Liver (tissue), 9 donors: ENCODE results near the gene PITPNM2. TPM values are rescaled to one million over a fixed set of nuclear protein-coding genes. Genes with fewer than 3 reads are reported as not detected.

ENCODE experiments used
- DNase-seq: peaks from one replicate; pipeline ENCODE4 v3.0.0-alpha.2; 2017; ENCODE audit warnings: low spot score
- H3K27ac ChIP-seq, 2 donors: one replicate each; pipeline ENCODE4 v1.7.0; 2013; ENCODE audit warnings: inconsistent platforms in 2 of 2, low read length in 2 of 2, control low read depth in 1 of 2, low read depth in 1 of 2, mild to moderate bottlenecking in 1 of 2
- H3K27me3 ChIP-seq, 4 donors: one replicate each; pipeline versions ENCODE4 v1.6.1 to v1.7.0; 2013; ENCODE audit warnings: low read length in 3 of 4, inconsistent platforms in 1 of 4, mild to moderate bottlenecking in 1 of 4, moderate library complexity in 1 of 4; ENCODE audit not compliant: control insufficient read depth in 4 of 4, insufficient read depth in 4 of 4
- H3K36me3 ChIP-seq, 4 donors: one replicate each; pipeline versions ENCODE4 v1.6.1 to v1.7.0; 2013; ENCODE audit warnings: low read length in 3 of 4, mild to moderate bottlenecking in 3 of 4, low read depth in 1 of 4, moderate library complexity in 1 of 4; ENCODE audit not compliant: control insufficient read depth in 4 of 4, insufficient read depth in 3 of 4
- H3K4me1 ChIP-seq, 4 donors: one replicate each; pipeline versions ENCODE4 v1.6.1 to v1.7.0; 2013; ENCODE audit warnings: low read length in 3 of 4, mild to moderate bottlenecking in 3 of 4, moderate library complexity in 1 of 4; ENCODE audit not compliant: control insufficient read depth in 4 of 4, insufficient read depth in 4 of 4
- H3K4me3 ChIP-seq, 3 donors: one replicate each; pipeline versions ENCODE4 v1.6.1 to v1.7.0; 2013; ENCODE audit warnings: low read length in 3 of 3, control low read depth in 1 of 3, low read depth in 1 of 3, mild to moderate bottlenecking in 1 of 3
- H3K9ac ChIP-seq, 2 donors: one replicate each; pipeline ENCODE4 v1.7.0; 2013; ENCODE audit warnings: low read length in 2 of 2, mild to moderate bottlenecking in 2 of 2, moderate library complexity in 2 of 2, control low read depth in 1 of 2, low read depth in 1 of 2
- H3K9me3 ChIP-seq, 4 donors: one replicate each; pipeline versions ENCODE4 v1.6.1 to v1.7.0; 2013; ENCODE audit warnings: low read length in 3 of 4; ENCODE audit not compliant: control insufficient read depth in 4 of 4
- EGR1 ChIP-seq, 2 donors: IDR thresholded peaks; 2 replicates each; pipeline ENCODE4 v1.6.1; 2016 to 2018; ENCODE audit warnings: antibody characterized with exemption in 2 of 2, low read depth in 2 of 2
- HNF4A ChIP-seq, 2 donors: conservative IDR thresholded peaks; 2 replicates each; pipeline ENCODE4 v1.6.1; 2016; ENCODE audit warnings: antibody characterized with exemption in 2 of 2, mild to moderate bottlenecking in 2 of 2
- HNF4G ChIP-seq: IDR thresholded peaks from 2 replicates; pipeline ENCODE4 v1.6.1; 2016; ENCODE audit warnings: antibody characterized with exemption
- JUND ChIP-seq, 2 donors: IDR thresholded peaks; 2 replicates each; pipeline ENCODE4 v1.6.1; 2016; ENCODE audit warnings: antibody characterized with exemption in 2 of 2
- RAD21 ChIP-seq, 2 donors: IDR thresholded peaks; 2 replicates each; pipeline ENCODE4 v1.6.1; 2016; ENCODE audit warnings: antibody characterized with exemption in 2 of 2, mild to moderate bottlenecking in 2 of 2
- RXRA ChIP-seq, 2 donors: IDR thresholded peaks; 2 replicates each; pipeline ENCODE4 v1.6.1; 2017 to 2018; ENCODE audit warnings: antibody characterized with exemption in 2 of 2, mild to moderate bottlenecking in 1 of 2
- SP1 ChIP-seq: IDR thresholded peaks from 2 replicates; pipeline ENCODE4 v1.6.1; 2018; ENCODE audit warnings: antibody characterized with exemption, mild to moderate bottlenecking
- TAF1 ChIP-seq: conservative IDR thresholded peaks from 2 replicates; pipeline ENCODE4 v1.6.1; 2016; ENCODE audit warnings: antibody characterized with exemption, mild to moderate bottlenecking
- YY1 ChIP-seq: IDR thresholded peaks from 2 replicates; pipeline ENCODE4 v1.6.1; 2016; ENCODE audit warnings: antibody characterized with exemption, mild to moderate bottlenecking
- WGBS: extraction: QIAGEN DNeasy Blood & Tissue Kit; methylation state at CpG from one replicate; pipeline ENCODE4 v1.1.7; 2013; 5-methylcytosine and 5-hydroxymethylcytosine counted together
- polyA plus RNA-seq, 2 donors: library from polyadenylated mRNA; stranded (reverse) in 1 of 2; unstranded in 1 of 2; fragments of 200-250 nt in 1 of 2; fragments of >200 nt in 1 of 2; fragmentation: Nextera tagmentation in 1 of 2; extraction: Ambion mirVana in 1 of 2; gene quantifications; one replicate each; pipeline versions ENCODE4 v1.2.1 to v1.2.3, GENCODE V29; 2013 to 2015
- total RNA-seq, 2 donors: library from RNA; depleted of rRNA; stranded (reverse); fragments of >200 nt; gene quantifications; one replicate each; pipeline ENCODE4 v1.2.3, GENCODE V29; 2014
- TF ChIP-seq, protein P1 (sequence below): IDR thresholded peaks from 2 replicates; pipeline ENCODE4 v1.6.1; 2016; ENCODE audit warnings: antibody characterized with exemption
- TF ChIP-seq, protein P2 (sequence below): IDR thresholded peaks from 2 replicates; pipeline ENCODE4 v1.6.1; 2016; ENCODE audit warnings: antibody characterized with exemption, mild to moderate bottlenecking
- TF ChIP-seq, protein P3 (sequence below): IDR thresholded peaks from 2 replicates; pipeline ENCODE4 v1.6.1; 2016; ENCODE audit warnings: antibody characterized with exemption
- TF ChIP-seq, protein P4 (sequence below): IDR thresholded peaks from 2 replicates; pipeline ENCODE4 v1.6.1; 2016; ENCODE audit warnings: antibody characterized with exemption
- TF ChIP-seq, protein P5 (sequence below): fragments of 150-350 bp; IDR thresholded peaks from 2 replicates; pipeline ENCODE4 v1.5.1; 2017; ENCODE audit warnings: improper control_type of control experiment, low read depth, low read length; ENCODE audit not compliant: missing input control
- donor health status: healthy.
- donor health status: healthy.
- donor health status: healthy.
- donor health status: healthy.
- donor health status: healthy.

The PITPNM2 gene
- total and polyA plus RNA-seq, 4 donors, result 1.3 to 28.4 (median 5.1) TPM

DNA sequence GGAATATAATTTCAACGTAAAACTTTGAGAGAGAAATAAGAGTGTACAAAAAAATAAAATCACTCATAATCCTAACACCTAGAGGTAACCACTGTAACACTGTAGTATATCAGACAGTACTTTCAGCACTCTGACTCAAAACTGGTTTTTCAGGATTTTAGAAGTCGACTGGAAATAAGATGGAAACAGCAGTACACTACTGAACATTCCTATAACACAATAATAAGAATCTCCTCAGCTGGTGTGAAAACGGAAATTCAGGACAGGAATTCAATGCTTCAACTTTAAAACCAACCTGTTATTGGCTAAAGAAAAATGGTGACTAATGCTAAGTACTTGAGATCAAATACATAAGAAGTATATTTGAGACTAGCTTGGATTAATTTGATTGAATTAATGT, 12.3 kb upstream of the PITPNM2 start:
- no peak for DNase-seq
- Histone ChIP-seq H3K9ac (no peak overlapping the region), H3K9me3 (no peaks in the 10 kb centered on the region), H3K4me3 (no peak overlapping the region), H3K27me3 (no peaks in the 10 kb centered on the region), H3K27ac (no peak overlapping the region), H3K36me3 (peaks cover 2 to 10% (median 5%) of the 10 kb centered on the region in 4 donors), H3K4me1 (peaks cover 9 to 55% (median 51%) of the 10 kb centered on the region in 4 donors)
- TF ChIP-seq, protein P1, sequence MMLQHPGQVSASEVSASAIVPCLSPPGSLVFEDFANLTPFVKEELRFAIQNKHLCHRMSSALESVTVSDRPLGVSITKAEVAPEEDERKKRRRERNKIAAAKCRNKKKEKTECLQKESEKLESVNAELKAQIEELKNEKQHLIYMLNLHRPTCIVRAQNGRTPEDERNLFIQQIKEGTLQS, result no peak
- TF ChIP-seq EGR1 (IDR thresholded peaks at IDR 0.05; ENCODE audit: low read depth in 2 of 2) (no peak), SP1 (no peak), RXRA (IDR thresholded peaks at IDR 0.05) (no peak)
- TF ChIP-seq, protein P2, sequence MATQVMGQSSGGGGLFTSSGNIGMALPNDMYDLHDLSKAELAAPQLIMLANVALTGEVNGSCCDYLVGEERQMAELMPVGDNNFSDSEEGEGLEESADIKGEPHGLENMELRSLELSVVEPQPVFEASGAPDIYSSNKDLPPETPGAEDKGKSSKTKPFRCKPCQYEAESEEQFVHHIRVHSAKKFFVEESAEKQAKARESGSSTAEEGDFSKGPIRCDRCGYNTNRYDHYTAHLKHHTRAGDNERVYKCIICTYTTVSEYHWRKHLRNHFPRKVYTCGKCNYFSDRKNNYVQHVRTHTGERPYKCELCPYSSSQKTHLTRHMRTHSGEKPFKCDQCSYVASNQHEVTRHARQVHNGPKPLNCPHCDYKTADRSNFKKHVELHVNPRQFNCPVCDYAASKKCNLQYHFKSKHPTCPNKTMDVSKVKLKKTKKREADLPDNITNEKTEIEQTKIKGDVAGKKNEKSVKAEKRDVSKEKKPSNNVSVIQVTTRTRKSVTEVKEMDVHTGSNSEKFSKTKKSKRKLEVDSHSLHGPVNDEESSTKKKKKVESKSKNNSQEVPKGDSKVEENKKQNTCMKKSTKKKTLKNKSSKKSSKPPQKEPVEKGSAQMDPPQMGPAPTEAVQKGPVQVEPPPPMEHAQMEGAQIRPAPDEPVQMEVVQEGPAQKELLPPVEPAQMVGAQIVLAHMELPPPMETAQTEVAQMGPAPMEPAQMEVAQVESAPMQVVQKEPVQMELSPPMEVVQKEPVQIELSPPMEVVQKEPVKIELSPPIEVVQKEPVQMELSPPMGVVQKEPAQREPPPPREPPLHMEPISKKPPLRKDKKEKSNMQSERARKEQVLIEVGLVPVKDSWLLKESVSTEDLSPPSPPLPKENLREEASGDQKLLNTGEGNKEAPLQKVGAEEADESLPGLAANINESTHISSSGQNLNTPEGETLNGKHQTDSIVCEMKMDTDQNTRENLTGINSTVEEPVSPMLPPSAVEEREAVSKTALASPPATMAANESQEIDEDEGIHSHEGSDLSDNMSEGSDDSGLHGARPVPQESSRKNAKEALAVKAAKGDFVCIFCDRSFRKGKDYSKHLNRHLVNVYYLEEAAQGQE, result no peak
- 86% methylated on average over 3 of the region's 3 CpGs for WGBS

DNA sequence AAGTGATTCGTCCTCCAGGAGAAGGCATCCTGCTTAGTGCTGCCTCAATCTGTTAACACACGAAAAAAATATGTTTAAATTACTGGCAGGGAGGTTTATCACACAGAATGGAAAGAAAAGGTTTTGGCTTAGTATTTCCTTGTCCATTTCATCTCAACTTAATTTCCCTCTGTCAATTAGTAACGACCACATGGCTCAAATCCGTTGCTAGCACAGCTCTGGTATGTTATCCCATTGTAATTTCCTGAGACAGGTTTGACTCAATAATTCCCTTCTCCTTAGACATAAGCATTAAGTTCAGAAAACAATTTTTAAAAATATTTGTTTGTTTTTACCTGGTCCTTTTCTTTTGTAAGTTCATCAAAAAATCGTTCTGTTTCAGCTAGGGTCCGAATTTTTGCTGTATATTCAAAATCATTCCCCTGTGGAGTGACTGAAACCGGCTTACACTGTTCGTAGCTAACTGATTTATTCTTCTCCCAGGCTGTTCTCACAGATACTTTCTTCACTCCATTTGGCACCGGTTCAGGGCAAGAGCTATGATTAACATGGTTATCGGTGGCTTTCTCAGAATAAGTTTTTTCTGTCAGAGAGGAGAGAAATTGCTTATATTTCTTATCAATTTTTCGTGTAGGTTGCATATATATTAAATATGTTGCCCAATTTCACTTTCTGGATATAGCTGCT, 10.1 kb upstream of the PITPNM2 start:
- no peaks in the 10 kb centered on the region for H3K9me3 ChIP-seq
- TF ChIP-seq SP1 (no peak), RAD21 (IDR thresholded peaks at IDR 0.05) (peak in 1 of 2 donors; percentile 5), HNF4A (conservative IDR thresholded peaks at IDR 0.05) (no peak), JUND (IDR thresholded peaks at IDR 0.05) (no peak)
- TF ChIP-seq, protein P3, sequence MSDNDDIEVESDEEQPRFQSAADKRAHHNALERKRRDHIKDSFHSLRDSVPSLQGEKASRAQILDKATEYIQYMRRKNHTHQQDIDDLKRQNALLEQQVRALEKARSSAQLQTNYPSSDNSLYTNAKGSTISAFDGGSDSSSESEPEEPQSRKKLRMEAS, result no peak
- no peak overlapping the region for H3K4me3 ChIP-seq
- peaks cover 7 to 33% (median 29%) of the 10 kb centered on the region in 4 donors for H3K4me1 ChIP-seq
- H3K36me3 ChIP-seq, result peaks cover 3 to 10% (median 4%) of the 10 kb centered on the region in 4 donors
- DNase-seq, result no peak
- H3K27ac ChIP-seq, result peak overlapping the region in 1 of 2 donors; percentile 17
- no peaks in the 10 kb centered on the region for H3K27me3 ChIP-seq
- H3K9ac ChIP-seq, result peak overlapping the region in 1 of 2 donors; percentile 28
- WGBS, result 44% methylated on average over 11 of the region's 11 CpGs

DNA sequence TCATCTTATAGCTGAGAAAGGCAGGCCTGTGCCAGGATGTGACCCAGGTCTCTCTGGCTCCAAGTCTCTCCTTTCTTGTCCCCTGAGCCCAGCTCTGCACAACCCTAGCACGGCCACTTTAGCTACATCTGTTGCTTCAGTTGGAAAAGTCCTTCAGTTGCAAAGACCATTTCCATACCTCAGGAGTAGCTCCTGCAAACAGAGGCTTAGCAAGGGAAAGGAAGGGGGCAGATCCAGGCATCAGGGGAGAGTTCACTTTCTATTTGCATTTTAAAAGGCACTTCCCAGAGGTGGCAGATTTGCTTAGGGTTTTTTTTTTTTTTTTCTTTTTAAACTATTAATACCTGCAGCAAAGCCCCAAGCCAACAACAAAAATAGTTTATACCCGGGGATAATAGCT, 3.0 kb upstream of the PITPNM2 start:
- WGBS, result 88% methylated on average over 2 of the region's 2 CpGs
- TF ChIP-seq SP1 (no peak), YY1 (no peak), HNF4G (no peak), JUND (IDR thresholded peaks at IDR 0.05) (no peak), TAF1 (no peak), RAD21 (IDR thresholded peaks at IDR 0.05) (no peak), RXRA (IDR thresholded peaks at IDR 0.05) (no peak)
- TF ChIP-seq, protein P4, sequence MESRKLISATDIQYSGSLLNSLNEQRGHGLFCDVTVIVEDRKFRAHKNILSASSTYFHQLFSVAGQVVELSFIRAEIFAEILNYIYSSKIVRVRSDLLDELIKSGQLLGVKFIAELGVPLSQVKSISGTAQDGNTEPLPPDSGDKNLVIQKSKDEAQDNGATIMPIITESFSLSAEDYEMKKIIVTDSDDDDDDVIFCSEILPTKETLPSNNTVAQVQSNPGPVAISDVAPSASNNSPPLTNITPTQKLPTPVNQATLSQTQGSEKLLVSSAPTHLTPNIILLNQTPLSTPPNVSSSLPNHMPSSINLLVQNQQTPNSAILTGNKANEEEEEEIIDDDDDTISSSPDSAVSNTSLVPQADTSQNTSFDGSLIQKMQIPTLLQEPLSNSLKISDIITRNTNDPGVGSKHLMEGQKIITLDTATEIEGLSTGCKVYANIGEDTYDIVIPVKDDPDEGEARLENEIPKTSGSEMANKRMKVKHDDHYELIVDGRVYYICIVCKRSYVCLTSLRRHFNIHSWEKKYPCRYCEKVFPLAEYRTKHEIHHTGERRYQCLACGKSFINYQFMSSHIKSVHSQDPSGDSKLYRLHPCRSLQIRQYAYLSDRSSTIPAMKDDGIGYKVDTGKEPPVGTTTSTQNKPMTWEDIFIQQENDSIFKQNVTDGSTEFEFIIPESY, result no peak
- TF ChIP-seq, protein P5, sequence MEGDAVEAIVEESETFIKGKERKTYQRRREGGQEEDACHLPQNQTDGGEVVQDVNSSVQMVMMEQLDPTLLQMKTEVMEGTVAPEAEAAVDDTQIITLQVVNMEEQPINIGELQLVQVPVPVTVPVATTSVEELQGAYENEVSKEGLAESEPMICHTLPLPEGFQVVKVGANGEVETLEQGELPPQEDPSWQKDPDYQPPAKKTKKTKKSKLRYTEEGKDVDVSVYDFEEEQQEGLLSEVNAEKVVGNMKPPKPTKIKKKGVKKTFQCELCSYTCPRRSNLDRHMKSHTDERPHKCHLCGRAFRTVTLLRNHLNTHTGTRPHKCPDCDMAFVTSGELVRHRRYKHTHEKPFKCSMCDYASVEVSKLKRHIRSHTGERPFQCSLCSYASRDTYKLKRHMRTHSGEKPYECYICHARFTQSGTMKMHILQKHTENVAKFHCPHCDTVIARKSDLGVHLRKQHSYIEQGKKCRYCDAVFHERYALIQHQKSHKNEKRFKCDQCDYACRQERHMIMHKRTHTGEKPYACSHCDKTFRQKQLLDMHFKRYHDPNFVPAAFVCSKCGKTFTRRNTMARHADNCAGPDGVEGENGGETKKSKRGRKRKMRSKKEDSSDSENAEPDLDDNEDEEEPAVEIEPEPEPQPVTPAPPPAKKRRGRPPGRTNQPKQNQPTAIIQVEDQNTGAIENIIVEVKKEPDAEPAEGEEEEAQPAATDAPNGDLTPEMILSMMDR, result no peak
- TF ChIP-seq, protein P2, result no peak
- TF ChIP-seq, protein P3, result no peak

More for the DNA sequence above, 3.0 kb upstream of the PITPNM2 start:
- DNase-seq, result no peak
- Histone ChIP-seq H3K9ac (no peak overlapping the region), H3K9me3 (no peaks in the 10 kb centered on the region), H3K4me1 (peaks cover 7 to 30% (median 20%) of the 10 kb centered on the region in 4 donors), H3K36me3 (peaks cover 0 to 8% (median 3%) of the 10 kb centered on the region in 4 donors), H3K4me3 (no peak overlapping the region), H3K27me3 (no peaks in the 10 kb centered on the region), H3K27ac (no peak overlapping the region)
